ENCODE results near the gene R3HDM4.

DNA sequence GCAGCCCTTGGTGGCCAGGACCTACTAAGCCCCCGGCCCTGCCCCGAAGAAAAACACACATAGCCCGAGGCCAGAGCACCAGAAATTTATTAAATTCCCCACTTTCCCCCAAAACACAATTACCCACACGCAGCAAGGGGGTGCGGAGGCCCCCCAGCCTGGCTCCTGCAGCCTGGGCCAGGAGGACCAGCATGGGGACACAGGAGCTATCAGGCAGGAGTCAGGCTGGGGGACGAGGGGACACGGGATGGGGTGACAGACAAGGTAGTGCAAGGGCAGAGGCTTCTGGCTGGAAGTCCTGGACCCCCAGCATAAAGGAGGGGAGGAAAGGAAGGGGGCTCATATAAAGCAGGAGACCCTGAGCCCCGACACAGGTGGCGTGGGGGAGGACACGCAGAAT is 16.6 kb downstream of the R3HDM4 start:
- TF ChIP-seq, protein P1, sequence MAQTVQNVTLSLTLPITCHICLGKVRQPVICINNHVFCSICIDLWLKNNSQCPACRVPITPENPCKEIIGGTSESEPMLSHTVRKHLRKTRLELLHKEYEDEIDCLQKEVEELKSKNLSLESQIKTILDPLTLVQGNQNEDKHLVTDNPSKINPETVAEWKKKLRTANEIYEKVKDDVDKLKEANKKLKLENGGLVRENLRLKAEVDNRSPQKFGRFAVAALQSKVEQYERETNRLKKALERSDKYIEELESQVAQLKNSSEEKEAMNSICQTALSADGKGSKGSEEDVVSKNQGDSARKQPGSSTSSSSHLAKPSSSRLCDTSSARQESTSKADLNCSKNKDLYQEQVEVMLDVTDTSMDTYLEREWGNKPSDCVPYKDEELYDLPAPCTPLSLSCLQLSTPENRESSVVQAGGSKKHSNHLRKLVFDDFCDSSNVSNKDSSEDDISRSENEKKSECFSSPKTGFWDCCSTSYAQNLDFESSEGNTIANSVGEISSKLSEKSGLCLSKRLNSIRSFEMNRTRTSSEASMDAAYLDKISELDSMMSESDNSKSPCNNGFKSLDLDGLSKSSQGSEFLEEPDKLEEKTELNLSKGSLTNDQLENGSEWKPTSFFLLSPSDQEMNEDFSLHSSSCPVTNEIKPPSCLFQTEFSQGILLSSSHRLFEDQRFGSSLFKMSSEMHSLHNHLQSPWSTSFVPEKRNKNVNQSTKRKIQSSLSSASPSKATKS (CRISPR knock-in tag; IDR thresholded peaks at IDR 0.05): no peak
- no peak for TF ChIP-seq CTCF (IDR thresholded peaks at IDR 0.05 in 2 of 3, conservative IDR thresholded peaks at IDR 0.05 in 1 of 3; ENCODE audit: insufficient read depth in 2 of 3, low read depth in 1 of 3, low read length in 3 of 3)
- no peak for TF ChIP-seq ZNF561 (CRISPR knock-in tag; conservative IDR thresholded peaks at IDR 0.05)
- TF ChIP-seq ZNF239 (CRISPR knock-in tag; IDR thresholded peaks at IDR 0.05): no peak
- TF ChIP-seq SIN3B (IDR thresholded peaks at IDR 0.05; ENCODE audit: low read depth): no peak
- TF ChIP-seq JUN (IDR thresholded peaks at IDR 0.05; ENCODE audit: borderline replicate concordance, low read depth, low read length): no peak
- no peak for TF ChIP-seq JUN (CRISPR knock-in tag; IDR thresholded peaks at IDR 0.05; ENCODE audit: borderline replicate concordance)
- TF ChIP-seq POLR2AphosphoS5 (IDR thresholded peaks at IDR 0.05; ENCODE audit: control insufficient read depth, insufficient read depth, low read depth, low read length): no peak; the same call in 1 of the 2 replicates
- TF ChIP-seq CHD4 (IDR thresholded peaks at IDR 0.05; ENCODE audit: insufficient read depth, insufficient replicate concordance, low read depth, low read length, poor library complexity, severe bottlenecking): no peak
- no peak for TF ChIP-seq ZNF232 (CRISPR knock-in tag; IDR thresholded peaks at IDR 0.05)
- TF ChIP-seq NFATC3 (IDR thresholded peaks at IDR 0.05): no peak
- TF ChIP-seq PHB (CRISPR knock-in tag; IDR thresholded peaks at IDR 0.05): no peak
- TF ChIP-seq CBX1 (IDR thresholded peaks at IDR 0.05; ENCODE audit: low read depth): no peak

All from K562 (cell line).